22Rv1 (cell line): ENCODE measurements around the gene DDX3X.

Experiments
- ZFX ChIP-seq: fragments of 450-650 bp; IDR thresholded peaks from 2 replicates; pipeline ENCODE4 v1.6.1; 2017; ENCODE audit warnings: antibody characterized with exemption, borderline replicate concordance
- TF ChIP-seq, protein P1 (sequence below): fragments of 450-650 bp; IDR thresholded peaks from 2 replicates; pipeline ENCODE4 v1.5.1; 2017; ENCODE audit warnings: mild to moderate bottlenecking

DNA sequence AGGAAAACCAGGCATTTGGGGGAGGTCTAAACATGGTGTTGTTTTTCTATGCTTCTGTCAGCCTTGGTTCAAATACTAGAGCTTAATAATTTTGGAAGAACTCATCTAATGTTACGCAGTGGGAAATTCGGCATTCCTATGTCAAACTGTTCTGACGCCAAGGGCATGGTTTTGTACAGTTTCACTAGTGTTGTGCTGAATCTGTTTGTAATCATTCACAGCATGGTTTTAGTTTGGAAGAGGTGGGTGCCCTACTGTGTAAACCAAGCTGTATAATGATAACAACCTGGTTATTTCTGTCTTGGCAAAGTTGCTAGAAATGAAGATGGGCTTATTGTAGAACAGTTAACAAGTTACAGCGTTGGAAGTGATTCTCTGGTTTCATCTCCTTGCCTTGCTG is 5.2 kb downstream of the DDX3X start:
- TF ChIP-seq, protein P1, sequence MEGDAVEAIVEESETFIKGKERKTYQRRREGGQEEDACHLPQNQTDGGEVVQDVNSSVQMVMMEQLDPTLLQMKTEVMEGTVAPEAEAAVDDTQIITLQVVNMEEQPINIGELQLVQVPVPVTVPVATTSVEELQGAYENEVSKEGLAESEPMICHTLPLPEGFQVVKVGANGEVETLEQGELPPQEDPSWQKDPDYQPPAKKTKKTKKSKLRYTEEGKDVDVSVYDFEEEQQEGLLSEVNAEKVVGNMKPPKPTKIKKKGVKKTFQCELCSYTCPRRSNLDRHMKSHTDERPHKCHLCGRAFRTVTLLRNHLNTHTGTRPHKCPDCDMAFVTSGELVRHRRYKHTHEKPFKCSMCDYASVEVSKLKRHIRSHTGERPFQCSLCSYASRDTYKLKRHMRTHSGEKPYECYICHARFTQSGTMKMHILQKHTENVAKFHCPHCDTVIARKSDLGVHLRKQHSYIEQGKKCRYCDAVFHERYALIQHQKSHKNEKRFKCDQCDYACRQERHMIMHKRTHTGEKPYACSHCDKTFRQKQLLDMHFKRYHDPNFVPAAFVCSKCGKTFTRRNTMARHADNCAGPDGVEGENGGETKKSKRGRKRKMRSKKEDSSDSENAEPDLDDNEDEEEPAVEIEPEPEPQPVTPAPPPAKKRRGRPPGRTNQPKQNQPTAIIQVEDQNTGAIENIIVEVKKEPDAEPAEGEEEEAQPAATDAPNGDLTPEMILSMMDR, result no peak
- no peak for TF ChIP-seq ZFX
